PFSK-1 (cell line): ENCODE results near the gene GAPDHS.

Experiments
- FOXP2 ChIP-seq: optimal IDR thresholded peaks from 2 replicates; pipeline ENCODE3; 2011; ENCODE audit warnings: borderline replicate concordance, control low read depth, inconsistent platforms; ENCODE audit not compliant: insufficient read depth; ENCODE audit errors: extremely low read length, extremely low read depth
- POLR2AphosphoS5 ChIP-seq: IDR thresholded peaks from 2 replicates; pipeline ENCODE4 v1.6.1; 2012; ENCODE audit warnings: low read depth, mild to moderate bottlenecking, control low read depth, low read length, moderate library complexity
- REST ChIP-seq, 2 experiments: IDR thresholded peaks; 2 replicates each; pipeline versions ENCODE4 v1.6.1 to v1.8.0; 2011 to 2012; ENCODE audit warnings: low read depth in 2 of 2, low read length in 2 of 2, control low read depth in 1 of 2, inconsistent platforms in 1 of 2, mild to moderate bottlenecking in 1 of 2, moderate library complexity in 1 of 2; ENCODE audit not compliant: insufficient read depth in 1 of 2
- SIN3A ChIP-seq: IDR thresholded peaks from 2 replicates; pipeline ENCODE4 v1.6.1; 2012; ENCODE audit warnings: mild to moderate bottlenecking, low read length, moderate library complexity, borderline replicate concordance; ENCODE audit not compliant: insufficient read depth
- TAF1 ChIP-seq: IDR thresholded peaks from 2 replicates; pipeline ENCODE4 v1.6.1; 2012; ENCODE audit warnings: low read length, control low read depth, borderline replicate concordance; ENCODE audit not compliant: insufficient read depth

GAPDHS gene

DNA sequence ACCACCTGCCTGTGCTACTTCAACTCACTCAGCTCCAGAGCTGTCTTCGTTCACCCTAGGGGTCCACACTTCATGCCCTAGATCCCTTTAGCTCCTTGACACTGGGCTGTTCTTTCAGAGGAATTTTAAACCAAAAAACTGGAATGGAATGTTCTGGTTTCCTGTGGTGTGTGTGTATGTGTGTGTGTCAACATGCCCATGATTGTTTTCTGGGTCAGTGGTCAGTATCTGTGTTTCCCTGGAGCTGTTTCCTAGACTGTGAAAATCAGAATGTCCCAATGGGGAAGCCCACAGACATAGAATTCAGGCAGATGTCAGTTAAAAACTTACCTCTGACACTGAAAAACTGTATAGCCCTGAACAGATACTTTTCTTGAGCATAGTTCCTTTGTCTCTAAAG, 54.1 kb downstream of the GAPDHS start:
- TF ChIP-seq REST (IDR thresholded peaks at IDR 0.05; ENCODE audit: insufficient read depth in 1 of 2, low read depth in 2 of 2, low read length in 2 of 2) (no peak), POLR2AphosphoS5 (no peak), FOXP2 (no peak), TAF1 (no peak), SIN3A (no peak)

DNA sequence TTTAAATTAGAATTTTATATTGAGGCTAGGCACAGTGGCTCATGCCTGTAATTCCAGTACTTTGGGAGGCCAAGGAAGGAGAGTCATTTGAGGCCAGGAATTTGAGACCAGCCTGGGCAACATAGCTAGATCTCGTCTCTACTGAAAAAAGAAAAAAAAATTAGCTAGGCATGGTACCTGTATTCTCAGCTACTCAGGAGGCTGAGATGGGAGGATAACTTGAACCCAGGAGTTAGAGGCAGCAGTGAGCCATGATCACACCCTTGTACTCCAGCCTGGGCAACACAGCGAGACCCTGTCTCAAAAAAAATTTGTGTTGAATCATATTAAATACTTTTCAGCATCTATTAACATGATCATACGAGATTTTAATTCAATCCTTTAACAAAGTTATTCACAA, 57.6 kb downstream of the GAPDHS start:
- TF ChIP-seq SIN3A (no peak), TAF1 (no peak), FOXP2 (no peak), REST (IDR thresholded peaks at IDR 0.05; ENCODE audit: insufficient read depth in 1 of 2, low read depth in 2 of 2, low read length in 2 of 2) (no peak), POLR2AphosphoS5 (no peak)

GRCh38 chr19:35592226-35592625, 59.0 kb downstream of the GAPDHS start:
- TF ChIP-seq FOXP2 (no peak), POLR2AphosphoS5 (no peak), REST (IDR thresholded peaks at IDR 0.05; ENCODE audit: insufficient read depth in 1 of 2, low read depth in 2 of 2, low read length in 2 of 2) (no peak), SIN3A (no peak), TAF1 (no peak)
